ENCODE measurements around the gene SARDH.
"Not testable (repeated sequence)": the region's sequence is repeated elsewhere in the genome, so short reads cannot be mapped to it uniquely, and the experiment has no call there.

The SARDH gene

DNA sequence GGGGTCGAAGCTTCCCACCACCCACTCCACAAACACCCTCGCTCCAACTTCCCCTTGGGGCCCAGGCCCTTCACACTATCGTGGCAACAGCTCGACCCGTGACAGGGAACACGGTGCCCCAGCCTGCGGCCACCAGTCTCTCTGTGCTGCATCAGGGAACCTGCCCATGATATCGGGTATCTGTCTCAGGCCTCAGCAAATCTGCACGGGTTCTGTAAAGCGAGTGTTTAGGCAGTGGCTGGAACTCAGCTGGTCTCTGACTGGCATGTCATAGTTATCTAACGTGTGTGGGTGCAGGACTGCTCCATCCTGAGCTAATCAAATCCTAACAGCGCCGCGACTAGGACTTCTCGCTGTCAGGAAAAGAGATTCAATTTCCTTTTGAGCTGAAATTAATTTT lies 59.1 kb downstream of the SARDH start:
- no peak for DNase-seq (ENCODE audit: extremely low spot score)
- ChIA-PET POLR2A (no interaction called here), CTCF (interaction anchor here (1.3 kb wide), 1 partner anchor 14 kb away, joined by 3 read pairs; no protein-coding TSS in a partner anchor)
- TF ChIP-seq, protein P1, sequence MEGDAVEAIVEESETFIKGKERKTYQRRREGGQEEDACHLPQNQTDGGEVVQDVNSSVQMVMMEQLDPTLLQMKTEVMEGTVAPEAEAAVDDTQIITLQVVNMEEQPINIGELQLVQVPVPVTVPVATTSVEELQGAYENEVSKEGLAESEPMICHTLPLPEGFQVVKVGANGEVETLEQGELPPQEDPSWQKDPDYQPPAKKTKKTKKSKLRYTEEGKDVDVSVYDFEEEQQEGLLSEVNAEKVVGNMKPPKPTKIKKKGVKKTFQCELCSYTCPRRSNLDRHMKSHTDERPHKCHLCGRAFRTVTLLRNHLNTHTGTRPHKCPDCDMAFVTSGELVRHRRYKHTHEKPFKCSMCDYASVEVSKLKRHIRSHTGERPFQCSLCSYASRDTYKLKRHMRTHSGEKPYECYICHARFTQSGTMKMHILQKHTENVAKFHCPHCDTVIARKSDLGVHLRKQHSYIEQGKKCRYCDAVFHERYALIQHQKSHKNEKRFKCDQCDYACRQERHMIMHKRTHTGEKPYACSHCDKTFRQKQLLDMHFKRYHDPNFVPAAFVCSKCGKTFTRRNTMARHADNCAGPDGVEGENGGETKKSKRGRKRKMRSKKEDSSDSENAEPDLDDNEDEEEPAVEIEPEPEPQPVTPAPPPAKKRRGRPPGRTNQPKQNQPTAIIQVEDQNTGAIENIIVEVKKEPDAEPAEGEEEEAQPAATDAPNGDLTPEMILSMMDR (IDR thresholded peaks at IDR 0.05; ENCODE audit: control extremely low read depth, extremely low read depth, low read depth, missing control alignments) = no peak

DNA sequence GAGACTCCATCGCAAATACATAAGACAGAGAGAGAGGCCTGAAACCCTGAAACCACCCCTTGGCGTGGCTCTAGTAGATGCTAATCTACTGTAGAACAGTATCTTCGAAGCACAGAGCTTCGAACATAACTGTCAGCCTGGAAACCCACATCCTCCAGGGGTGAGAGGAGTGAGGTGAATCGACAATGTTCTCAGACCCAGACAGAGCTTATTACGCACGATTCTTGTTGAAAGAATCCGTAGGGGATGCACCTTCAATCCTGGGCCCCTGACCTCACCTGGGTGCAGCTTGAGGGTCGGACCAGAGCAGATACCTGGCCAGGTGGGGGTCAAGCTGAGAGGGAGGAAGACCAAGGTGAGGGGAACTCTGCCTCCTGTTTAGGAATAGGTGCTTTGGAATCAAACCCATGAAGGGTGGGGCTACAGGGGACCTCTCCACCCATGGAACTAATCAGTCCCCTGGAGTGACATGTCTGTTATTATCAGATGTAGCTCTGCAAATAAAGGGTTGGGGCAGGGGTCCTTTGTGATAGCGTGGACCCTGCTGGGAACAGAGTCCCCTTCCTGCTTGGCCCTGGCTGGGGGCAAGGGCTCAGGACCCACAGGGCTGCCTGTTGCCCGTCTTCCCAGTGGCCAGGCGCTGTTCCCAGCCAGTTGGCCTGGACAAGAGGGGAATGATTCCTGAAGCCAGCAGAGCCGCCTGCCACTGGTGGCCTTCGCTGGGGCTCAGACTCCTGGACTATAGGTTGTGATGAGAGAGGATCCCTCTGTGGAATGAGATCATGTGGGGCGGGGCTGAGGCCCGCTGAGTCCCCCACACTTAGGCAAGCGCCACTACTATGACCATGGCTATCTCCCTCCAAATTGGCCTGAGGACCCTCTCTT lies 60.8 kb downstream of the SARDH start:
- CTCF ChIA-PET = no interaction called here
- TF ChIP-seq, protein P1 (IDR thresholded peaks at IDR 0.05; ENCODE audit: control extremely low read depth, extremely low read depth, low read depth, missing control alignments) = no peak
- DNase-seq (ENCODE audit: extremely low spot score) = no peak
- POLR2A ChIA-PET = no interaction called here

DNA sequence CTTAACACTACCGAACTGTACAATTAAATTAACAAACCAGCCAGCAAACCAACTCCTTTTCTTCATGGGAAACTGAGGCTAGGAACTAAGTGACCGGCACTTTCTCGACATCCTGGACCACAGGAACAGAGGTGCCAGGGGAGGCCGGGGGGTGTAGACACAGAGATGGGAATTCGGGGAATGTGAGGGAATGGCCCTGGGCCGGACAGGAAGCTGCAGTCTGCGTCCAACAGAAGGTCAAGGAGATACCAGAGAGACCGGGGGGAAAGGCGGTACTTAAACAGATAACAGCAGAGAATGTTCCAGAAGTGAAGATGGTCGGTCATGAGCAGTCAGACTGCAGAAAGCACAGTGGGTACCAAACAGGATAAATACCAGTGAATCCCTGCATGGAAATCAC lies 61.7 kb downstream of the SARDH start:
- TF ChIP-seq, protein P1 (IDR thresholded peaks at IDR 0.05; ENCODE audit: control extremely low read depth, extremely low read depth, low read depth, missing control alignments) = no peak
- DNase-seq (ENCODE audit: extremely low spot score) = no peak
- POLR2A ChIA-PET = no interaction called here
- CTCF ChIA-PET = no interaction called here

DNA sequence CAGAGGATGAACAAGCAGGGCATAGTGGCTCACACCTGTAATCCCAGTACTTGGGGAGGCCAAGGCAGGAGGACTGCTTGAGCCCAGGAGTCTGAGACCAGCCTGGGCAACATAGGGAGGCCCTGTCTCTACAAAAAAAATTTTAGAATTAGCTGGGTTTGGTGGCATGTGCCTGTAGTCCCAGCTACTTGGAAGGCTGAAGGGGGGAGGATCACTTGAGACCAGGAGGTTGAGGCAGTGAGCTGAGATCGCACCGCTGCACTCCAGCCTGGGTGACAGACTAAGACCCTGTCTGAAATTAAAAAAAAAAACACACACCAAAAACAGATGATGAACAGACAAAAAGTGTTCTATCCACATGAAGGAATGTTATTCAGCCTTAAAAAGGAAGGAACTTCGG lies 62.4 kb downstream of the SARDH start:
- DNase-seq (ENCODE audit: extremely low spot score); POLR2A ChIA-PET; CTCF ChIA-PET: not testable (repeated sequence)

DNA sequence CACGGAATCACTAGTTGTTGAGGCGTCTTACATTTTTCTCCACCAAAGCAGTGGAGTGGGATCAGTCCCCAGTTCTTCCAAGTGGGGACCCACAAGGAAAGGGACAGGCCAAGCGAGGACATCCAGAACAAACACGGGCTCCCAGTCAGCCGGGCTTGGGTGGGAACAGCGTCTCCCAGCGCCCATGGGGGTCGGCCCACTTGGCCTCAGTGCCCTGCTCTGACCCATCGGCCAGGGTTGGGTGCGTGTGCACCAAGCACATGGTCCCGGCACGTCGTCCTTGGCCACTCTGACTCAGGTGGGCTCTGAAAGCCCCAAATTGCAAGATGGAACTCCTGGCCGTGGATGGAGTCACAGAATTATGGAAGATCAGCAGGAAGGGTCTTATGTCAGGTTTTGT lies 64.1 kb downstream of the SARDH start:
- no peak for DNase-seq (ENCODE audit: extremely low spot score)
- POLR2A ChIA-PET = no interaction called here
- CTCF ChIA-PET = no interaction called here
- TF ChIP-seq, protein P1 (IDR thresholded peaks at IDR 0.05; ENCODE audit: control extremely low read depth, extremely low read depth, low read depth, missing control alignments) = no peak

DNA sequence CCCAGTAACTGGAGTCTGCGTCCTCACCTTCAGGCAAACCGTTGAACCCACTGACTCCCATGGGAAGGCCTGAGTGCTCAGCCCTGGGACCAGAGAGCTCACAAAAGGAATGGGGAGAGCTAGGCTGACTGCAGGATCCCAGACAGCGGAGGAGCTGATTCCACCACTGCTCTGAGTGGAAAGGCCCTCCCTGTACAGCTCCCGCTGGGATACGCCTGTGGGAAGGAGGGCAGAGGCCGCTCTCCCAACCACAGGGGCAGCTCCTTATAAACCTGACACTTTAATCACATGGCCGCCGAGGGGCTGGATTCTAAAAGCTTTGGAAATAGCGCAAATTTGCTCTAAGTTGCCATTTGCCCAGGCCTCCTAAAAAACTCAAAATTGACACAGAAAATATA lies 64.9 kb downstream of the SARDH start:
- POLR2A ChIA-PET = no interaction called here
- CTCF ChIA-PET = no interaction called here
- TF ChIP-seq, protein P1 (IDR thresholded peaks at IDR 0.05; ENCODE audit: control extremely low read depth, extremely low read depth, low read depth, missing control alignments) = no peak

DNA sequence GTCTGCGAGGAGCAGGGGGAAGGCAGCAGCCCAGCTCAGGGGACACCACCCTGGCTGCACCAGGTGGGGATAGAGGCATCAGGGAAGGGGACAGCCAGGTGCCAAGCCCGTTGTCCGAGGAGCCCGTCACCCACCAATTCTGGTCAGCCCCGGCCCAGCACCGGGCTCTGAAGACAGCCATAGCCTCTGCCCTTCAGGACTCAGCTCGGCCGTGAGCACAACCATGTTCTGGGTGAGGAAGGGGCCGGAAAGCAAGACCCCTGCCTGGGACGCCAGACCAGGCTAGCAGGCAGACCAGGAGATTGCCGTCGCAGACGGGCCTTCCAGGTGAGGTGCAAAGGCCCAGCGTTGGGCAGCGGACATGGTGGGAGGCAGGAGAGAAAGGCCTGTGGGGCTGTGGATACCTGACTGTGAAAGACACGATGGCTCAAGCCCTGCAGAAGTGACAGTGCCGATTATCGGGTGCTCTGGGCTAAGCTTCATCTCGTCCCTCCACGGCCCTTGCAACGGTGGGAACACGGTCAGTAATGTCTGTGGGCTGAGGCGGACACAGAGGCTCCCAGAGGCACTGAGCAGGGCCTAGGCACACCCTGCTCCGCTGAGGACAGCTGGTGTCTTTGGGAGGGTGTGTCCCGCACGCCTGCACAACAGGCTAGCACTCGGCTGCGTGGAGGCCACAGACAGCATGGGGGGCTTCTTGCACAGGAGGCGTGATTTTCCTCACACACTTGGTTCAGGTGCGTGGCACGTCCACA lies 65.5 kb downstream of the SARDH start:
- TF ChIP-seq, protein P1 (IDR thresholded peaks at IDR 0.05; ENCODE audit: control extremely low read depth, extremely low read depth, low read depth, missing control alignments) = no peak
- DNase-seq (ENCODE audit: extremely low spot score) = no peak
- POLR2A ChIA-PET = no interaction called here
- CTCF ChIA-PET = interaction anchor here (1.1 kb wide), 1 partner anchor 70 kb away, joined by 3 read pairs; no protein-coding TSS in a partner anchor

More for the DNA sequence above, 64.9 kb downstream of the SARDH start:
- no peak for DNase-seq (ENCODE audit: extremely low spot score)
